Mucosa of descending colon (tissue), 3 donors: ENCODE data around the gene WNK2. TPM values are rescaled to one million over a fixed set of nuclear protein-coding genes. Genes with fewer than 3 reads are reported as not detected.

Experiments used
- ATAC-seq: fragments of 200-7000 bp; cut with Tn5 transposase; one replicate; pipeline ENCODE4 v1.9.1; 2020; ENCODE audit warnings: mild to moderate bottlenecking, moderate library complexity
- DNase-seq, 3 donors: peaks; one replicate each; pipeline ENCODE4 v3.0.0-alpha.2; 2020
- H3K36me3 ChIP-seq: fragments of 200-600 bp; one replicate; pipeline ENCODE4 v1.8.0; 2021; ENCODE audit warnings: low read depth, mild to moderate bottlenecking
- H3K4me1 ChIP-seq: fragments of 200-600 bp; one replicate; pipeline ENCODE4 v1.8.0; 2021; ENCODE audit warnings: low read depth, mild to moderate bottlenecking
- H3K4me3 ChIP-seq: fragments of 200-600 bp; one replicate; pipeline ENCODE4 v1.8.0; 2021; ENCODE audit warnings: mild to moderate bottlenecking
- H3K9me3 ChIP-seq: fragments of 200-600 bp; one replicate; pipeline ENCODE4 v1.8.0; 2021; ENCODE audit warnings: mild to moderate bottlenecking
- intact Hi-C, 2 donors: fragments of 100-400 bp; cut with DNase I in 1 of 2; cut with micrococcal nuclease in 1 of 2; formaldehyde crosslinking; loops; one replicate each; pipeline versions ENCODE4 v1.11.0 to v1.11.1; 2022; cut with DNase I, micrococcal nuclease
- total RNA-seq, 3 donors: library from RNA; stranded (reverse); fragmentation: NEBNext Ultra II Directional in 2 of 3; extraction: Animal tissue kit (Norgen Biotek cat#: 25700) in 2 of 3; gene quantifications; one replicate each; pipeline versions ENCODE4 v1.2.1 to v1.2.4, GENCODE V29; 2021 to 2023
- TF ChIP-seq, protein P1 (sequence below): fragments of 200-600 bp; IDR thresholded peaks from one replicate; pipeline ENCODE4 v1.8.0; 2022; ENCODE audit warnings: antibody characterized with exemption, mild to moderate bottlenecking
- donor health status: DM: no; HTN: no; CAD: no; lungs with moderate emphysema.
- donor health status: DM: no; HTN: no; CAD: no.
- donor health status: DM: no; HTN: yes; CAD: no.

The WNK2 gene
- total RNA-seq, 3 donors from 2014 or later: 175 to 276 (median 201) TPM

DNA sequence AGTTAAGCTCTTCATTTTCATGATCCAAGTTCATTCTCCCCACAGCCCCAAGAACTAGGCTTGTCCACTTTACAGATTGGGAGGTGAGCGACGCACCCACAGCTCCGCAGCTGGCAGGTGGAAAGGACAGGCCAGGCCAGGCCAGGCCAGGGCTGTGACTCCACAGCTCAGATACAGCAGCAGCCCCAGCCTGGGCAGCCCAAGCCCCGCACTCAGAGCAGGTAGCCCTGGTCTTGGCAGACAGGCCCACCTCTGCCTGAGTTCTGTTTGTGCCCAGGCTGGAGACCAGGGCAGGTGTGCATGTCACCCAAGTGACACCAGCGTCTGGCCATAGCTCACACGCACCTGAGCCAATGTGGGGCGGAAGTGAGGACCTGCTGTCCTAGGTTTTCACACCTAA lies 124.7 kb downstream of the WNK2 start:
- TF ChIP-seq, protein P1, sequence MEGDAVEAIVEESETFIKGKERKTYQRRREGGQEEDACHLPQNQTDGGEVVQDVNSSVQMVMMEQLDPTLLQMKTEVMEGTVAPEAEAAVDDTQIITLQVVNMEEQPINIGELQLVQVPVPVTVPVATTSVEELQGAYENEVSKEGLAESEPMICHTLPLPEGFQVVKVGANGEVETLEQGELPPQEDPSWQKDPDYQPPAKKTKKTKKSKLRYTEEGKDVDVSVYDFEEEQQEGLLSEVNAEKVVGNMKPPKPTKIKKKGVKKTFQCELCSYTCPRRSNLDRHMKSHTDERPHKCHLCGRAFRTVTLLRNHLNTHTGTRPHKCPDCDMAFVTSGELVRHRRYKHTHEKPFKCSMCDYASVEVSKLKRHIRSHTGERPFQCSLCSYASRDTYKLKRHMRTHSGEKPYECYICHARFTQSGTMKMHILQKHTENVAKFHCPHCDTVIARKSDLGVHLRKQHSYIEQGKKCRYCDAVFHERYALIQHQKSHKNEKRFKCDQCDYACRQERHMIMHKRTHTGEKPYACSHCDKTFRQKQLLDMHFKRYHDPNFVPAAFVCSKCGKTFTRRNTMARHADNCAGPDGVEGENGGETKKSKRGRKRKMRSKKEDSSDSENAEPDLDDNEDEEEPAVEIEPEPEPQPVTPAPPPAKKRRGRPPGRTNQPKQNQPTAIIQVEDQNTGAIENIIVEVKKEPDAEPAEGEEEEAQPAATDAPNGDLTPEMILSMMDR: no peak
- DNase-seq (peak in 1 of 3 donors; percentile 24), ATAC-seq (no peak)
- Histone ChIP-seq H3K36me3 (no peaks in the 10 kb centered on the region), H3K4me3 (no peak overlapping the region), H3K9me3 (no peaks in the 10 kb centered on the region), H3K4me1 (peaks cover 15% of the 10 kb centered on the region)
- intact Hi-C loops: loop anchor here (10.0 kb wide), 2 partner anchors 144 to 154 kb away; no protein-coding TSS in a partner anchor

DNA sequence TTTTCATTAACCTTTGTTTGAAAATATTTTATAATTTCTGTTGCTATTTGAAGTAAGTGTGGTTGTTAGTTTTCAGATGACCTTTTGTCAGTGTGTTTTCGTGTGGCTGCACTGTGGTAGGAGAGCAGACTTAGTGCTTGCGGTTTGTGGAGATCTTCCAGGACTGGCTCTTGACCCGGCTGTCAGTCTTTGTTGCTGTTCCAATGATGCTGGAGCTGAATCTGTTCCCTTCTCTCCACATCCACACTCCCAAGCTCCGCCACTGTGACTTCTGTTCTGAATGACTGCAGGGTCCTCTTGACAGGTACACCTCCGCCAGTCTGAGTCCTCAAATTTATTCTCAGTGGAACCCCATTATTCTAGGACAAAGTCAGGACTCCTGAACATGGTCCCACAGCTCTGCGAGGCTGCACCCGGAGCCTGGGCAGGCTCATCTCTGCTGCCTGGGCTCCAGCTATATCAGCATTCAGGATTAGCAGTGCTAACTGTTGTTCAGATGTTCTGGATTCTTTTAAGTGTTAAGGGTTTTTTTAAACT lies 126.0 kb downstream of the WNK2 start:
- ATAC-seq: no peak
- peaks cover 15% of the 10 kb centered on the region for H3K4me1 ChIP-seq
- TF ChIP-seq, protein P1: no peak
- no peaks in the 10 kb centered on the region for H3K36me3 ChIP-seq
- DNase-seq: peak in 1 of 3 donors; percentile 14
- intact Hi-C loops: loop anchor here (10.0 kb wide), 2 partner anchors 145 to 155 kb away; no protein-coding TSS in a partner anchor
- H3K9me3 ChIP-seq: no peaks in the 10 kb centered on the region
- no peak overlapping the region for H3K4me3 ChIP-seq

DNA sequence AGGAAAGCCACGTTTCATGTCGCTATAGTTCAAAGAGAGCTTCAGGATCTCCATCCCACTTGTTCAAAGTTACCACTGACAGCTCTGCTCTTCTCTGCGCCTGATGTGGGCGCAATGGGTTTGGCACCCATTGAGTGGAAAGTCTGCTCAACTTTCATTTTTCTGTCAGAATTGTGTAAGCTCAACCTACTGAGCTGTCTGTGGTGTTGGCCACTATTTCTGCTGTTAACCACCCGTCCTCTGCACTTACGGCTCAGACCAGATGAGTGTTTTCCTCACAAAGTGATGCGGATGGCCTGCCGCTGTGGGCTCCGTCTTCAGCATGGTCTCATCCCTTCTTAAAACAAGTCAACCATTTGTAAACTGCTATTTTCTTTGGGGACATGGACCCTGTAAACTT lies 131.2 kb downstream of the WNK2 start:
- intact Hi-C loops: no loop called here
- TF ChIP-seq, protein P1: no peak

DNA sequence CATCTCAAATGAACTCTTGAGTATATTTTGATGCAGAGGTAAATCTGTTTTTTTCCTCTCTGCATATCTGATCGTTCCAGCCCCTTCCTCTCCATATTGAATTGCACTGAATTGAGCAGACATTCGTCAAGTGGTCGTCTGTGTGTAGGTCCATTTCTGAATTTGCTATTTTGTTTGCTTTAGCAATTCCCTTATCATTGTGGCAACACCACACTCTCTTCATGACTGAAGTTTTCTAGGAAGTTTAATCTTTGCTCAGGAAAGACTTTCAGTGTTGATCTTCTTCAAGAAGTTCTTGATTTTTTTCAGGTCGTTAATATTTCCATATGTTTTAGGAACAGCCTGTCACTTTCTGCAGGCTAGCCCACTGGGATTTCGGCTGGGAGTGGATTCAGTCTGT lies 132.0 kb downstream of the WNK2 start:
- Histone ChIP-seq H3K4me3 (no peak overlapping the region), H3K4me1 (peaks cover 15% of the 10 kb centered on the region), H3K36me3 (no peaks in the 10 kb centered on the region), H3K9me3 (no peaks in the 10 kb centered on the region)
- TF ChIP-seq, protein P1: no peak
- no peak for ATAC-seq
- no peak for DNase-seq
- intact Hi-C loops: no loop called here

More for the DNA sequence above, 131.2 kb downstream of the WNK2 start:
- Histone ChIP-seq H3K4me3 (no peak overlapping the region), H3K36me3 (no peaks in the 10 kb centered on the region), H3K9me3 (no peaks in the 10 kb centered on the region), H3K4me1 (peaks cover 15% of the 10 kb centered on the region)
- DNase-seq (no peak), ATAC-seq (no peak)

DNA sequence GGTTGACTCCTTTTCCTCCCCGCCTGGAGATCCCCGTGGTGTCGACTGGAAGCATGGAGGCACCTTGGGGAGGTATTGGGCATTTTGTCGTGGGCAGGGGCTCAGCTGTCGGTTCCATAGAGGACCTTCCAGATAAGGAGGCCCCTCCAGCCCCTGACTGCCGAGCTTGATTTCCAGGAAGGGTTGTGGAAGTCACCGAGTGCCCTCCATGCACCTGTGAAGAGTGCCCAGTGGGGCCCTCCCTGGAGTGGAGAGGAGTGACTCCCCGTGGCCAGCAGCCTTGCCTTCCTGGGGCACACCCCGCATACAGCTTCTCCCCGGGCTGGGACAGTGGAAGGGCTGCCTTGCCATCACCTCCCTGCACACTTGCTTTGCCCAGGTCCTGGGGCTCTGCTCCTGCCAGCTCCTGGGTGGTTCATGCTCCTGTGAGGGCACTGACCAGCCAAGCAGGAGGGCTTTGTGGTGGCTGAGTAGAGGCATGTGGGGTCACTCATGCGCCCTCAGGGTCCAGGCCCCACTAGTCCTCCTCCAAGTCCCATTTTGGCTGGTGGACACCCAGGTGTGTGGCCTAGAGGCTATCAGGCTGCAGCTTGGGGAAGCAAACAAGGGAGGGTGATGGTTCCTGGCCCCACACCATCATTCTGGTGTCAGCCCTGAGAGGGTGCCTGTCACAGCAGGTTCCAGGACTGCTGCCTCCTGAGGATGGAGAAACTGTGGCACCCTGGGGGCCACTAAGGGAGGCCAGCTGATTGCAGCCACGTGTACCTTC lies 133.0 kb downstream of the WNK2 start:
- DNase-seq (peak in 1 of 3 donors; percentile 22), ATAC-seq (no peak)
- intact Hi-C loops: no loop called here
- Histone ChIP-seq H3K36me3 (no peaks in the 10 kb centered on the region), H3K4me3 (no peak overlapping the region), H3K4me1 (peaks cover 14% of the 10 kb centered on the region), H3K9me3 (no peaks in the 10 kb centered on the region)
- TF ChIP-seq, protein P1: no peak
